T-helper 2 cell treated with Interferon-gamma antibody and Interleukin-4, amounts not matched to agents 5 μg/mL and 100 μg/mL, for 36 hours (primary cell): ENCODE data around the gene DDA1.

Experiments
- DNase-seq: peaks from one replicate; pipeline ENCODE4 v3.0.0; 2021; ENCODE audit warnings: low spot score
- H3K27ac Mint-ChIP-seq: one replicate; pipeline ENCODE4 v1.8.0; 2021; ENCODE audit warnings: mild to moderate bottlenecking, mixed read lengths
- H3K27me3 Mint-ChIP-seq: one replicate; pipeline ENCODE4 v1.8.0; 2021; ENCODE audit warnings: low read depth, mixed read lengths
- H3K36me3 Mint-ChIP-seq: one replicate; pipeline ENCODE4 v1.8.0; 2021; ENCODE audit warnings: low read depth, mixed read lengths
- H3K4me1 Mint-ChIP-seq: one replicate; pipeline ENCODE4 v1.8.0; 2021; ENCODE audit warnings: low read depth, mixed read lengths
- H3K4me3 Mint-ChIP-seq: one replicate; pipeline ENCODE4 v1.8.0; 2022; ENCODE audit warnings: mild to moderate bottlenecking, moderate library complexity, mixed read lengths
- H3K9me3 Mint-ChIP-seq: one replicate; pipeline ENCODE4 v1.8.0; 2021; ENCODE audit warnings: mixed read lengths

Gene DDA1

DNA sequence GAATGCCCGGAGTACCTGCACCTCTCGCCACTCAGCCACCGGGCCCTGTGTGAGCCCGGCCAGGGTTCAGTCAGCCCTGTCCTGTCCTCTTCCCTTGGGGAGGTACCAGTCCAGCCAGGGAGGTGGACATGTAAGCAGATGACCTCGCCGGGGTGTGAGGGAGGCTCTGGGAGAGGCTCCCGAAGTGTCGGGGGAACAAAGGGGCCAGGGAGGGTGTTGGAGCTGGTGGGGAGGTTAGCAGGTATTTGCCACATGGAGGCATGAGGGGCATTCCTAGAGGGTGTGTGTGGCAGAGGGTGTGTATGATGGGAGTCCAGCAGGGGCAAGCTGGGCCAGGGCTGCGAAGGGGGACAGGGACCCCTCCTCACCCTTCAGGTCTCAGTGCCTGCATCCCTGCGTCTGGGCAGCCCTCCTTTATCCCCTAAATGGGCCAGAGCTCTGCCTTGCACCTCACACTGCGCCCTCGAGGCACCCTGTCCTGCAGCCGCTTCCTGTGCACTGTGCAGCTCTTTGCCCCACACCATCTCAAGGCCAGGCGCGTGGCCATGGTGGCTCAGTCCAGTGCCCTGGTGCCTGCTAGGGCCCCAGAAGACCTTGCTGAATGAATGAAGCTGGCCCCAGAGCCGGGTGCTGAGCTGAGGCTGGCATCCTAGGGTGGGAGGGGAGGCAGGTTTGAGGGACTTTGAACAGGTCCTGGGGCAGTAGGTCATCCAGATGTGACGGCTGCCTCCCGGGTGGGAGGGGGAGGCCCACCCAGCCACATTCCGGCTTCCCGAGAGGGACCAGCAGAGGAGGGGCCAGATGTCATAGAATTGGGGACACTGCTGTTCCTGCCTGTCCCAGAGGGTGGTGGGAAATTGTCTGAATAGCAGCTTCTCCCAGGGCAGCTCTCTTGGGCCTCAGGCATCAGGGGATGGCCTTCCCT is 3.1 kb downstream of the DDA1 start:
- H3K36me3 Mint-ChIP-seq = peaks cover 18% of the 10 kb centered on the region
- no peak overlapping the region for H3K27ac Mint-ChIP-seq
- H3K4me1 Mint-ChIP-seq = peaks cover 23% of the 10 kb centered on the region
- H3K9me3 Mint-ChIP-seq = no peaks in the 10 kb centered on the region
- DNase-seq = no peak
- no peaks in the 10 kb centered on the region for H3K27me3 Mint-ChIP-seq
- H3K4me3 Mint-ChIP-seq = no peak overlapping the region

DNA sequence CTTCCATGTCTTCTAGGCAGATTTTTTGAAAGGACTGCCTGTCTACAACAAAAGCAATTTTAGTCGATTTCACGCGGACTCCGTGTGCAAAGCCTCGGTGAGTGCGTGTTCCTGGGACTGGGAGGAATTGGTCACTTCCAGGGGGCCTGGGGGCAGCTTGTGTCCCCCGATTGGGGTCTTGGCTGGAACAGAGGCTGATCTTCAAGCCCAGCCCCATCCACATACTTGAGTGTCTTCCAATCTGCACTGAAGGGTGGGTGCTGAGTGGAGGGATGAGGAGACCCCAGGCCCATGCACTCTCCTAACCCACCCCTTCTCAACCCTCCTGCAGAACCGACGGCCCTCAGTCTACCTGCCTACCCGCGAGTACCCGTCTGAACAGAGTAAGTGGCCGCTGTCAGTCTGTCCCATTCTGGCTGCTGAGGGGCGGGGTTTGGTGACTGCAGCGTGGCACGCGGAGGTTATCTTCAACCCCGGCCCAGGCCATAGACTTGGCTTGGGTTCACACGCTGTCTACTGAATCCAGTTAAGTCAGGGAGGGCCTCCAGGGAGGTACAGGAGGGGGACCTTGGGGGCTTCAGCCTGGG is 4.7 kb downstream of the DDA1 start:
- Mint-ChIP-seq H3K4me3 (no peak overlapping the region), H3K27ac (no peak overlapping the region), H3K4me1 (peaks cover 17% of the 10 kb centered on the region), H3K27me3 (no peaks in the 10 kb centered on the region), H3K36me3 (peaks cover 18% of the 10 kb centered on the region), H3K9me3 (no peaks in the 10 kb centered on the region)
- DNase-seq = no peak

- H3K4me1 Mint-ChIP-seq = no peaks in the 10 kb centered on the region
- H3K27ac Mint-ChIP-seq = no peak overlapping the region
- H3K27me3 Mint-ChIP-seq = no peaks in the 10 kb centered on the region
- DNase-seq = no peak
- H3K36me3 Mint-ChIP-seq = peaks cover 32% of the 10 kb centered on the region
- no peak overlapping the region for H3K4me3 Mint-ChIP-seq
- H3K9me3 Mint-ChIP-seq = no peaks in the 10 kb centered on the region
These were observed 9.6 kb downstream of the DDA1 start for GRCh38 chr19:17318966-17319365.

DNA sequence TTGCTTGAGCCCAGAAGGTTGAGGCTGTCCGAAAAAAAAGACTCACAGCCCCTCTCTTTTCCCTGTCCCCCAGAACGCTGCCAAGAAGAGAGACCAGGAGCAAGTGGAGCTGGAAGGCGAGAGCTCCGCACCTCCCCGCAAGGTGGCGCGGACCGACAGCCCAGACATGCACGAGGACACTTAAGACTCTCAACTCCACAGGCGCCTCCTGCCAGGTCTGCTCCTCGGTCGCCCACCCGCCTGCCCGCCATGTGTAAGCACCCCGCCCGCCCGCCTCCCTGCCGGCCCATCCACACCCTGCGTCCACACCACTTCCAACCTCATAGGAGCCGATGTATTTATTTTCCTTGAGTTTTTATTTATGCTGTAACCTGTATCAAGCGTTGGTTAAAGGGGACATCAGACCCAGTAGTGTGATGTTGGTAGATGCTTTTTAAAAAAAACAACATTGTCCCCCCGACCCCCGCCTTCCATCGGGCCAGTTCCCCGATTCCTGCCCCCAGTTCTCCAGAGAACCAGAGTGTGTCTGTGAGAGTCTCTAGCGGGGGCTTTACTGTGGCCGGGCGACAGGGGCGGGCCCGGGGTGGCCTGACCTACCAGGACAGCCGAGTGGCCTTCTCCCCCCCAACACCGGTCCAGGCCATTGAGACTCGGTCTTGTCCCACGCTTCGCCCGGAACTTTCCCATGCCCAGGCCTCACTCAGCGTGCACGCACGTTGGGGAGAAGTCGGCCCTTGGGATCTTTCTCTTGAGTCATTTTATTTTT is 10.3 kb downstream of the DDA1 start:
- Mint-ChIP-seq H3K4me3 (no peak overlapping the region), H3K4me1 (no peaks in the 10 kb centered on the region), H3K36me3 (peaks cover 29% of the 10 kb centered on the region), H3K27me3 (no peaks in the 10 kb centered on the region), H3K9me3 (no peaks in the 10 kb centered on the region), H3K27ac (no peak overlapping the region)
- no peak for DNase-seq

DNA sequence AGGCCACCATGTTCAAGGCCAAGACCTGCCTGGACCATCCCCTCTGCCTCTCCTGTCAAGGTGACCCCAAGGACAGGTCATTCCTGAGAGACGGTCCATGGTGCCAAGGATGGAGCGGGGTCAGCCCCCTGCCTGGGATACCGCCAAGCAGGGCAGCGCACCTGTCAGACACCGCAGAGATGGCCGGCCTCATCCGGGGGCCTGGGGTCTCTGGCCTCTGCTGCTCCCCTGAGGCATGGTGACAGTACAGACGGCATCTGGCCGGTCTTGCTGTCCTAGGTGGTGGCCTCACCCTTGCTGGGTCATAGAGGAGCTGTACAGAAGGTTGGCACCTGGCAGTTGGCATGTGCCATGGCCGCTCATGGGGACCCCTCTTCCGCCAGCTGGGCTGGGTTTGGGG is 11.1 kb downstream of the DDA1 start:
- no peaks in the 10 kb centered on the region for H3K9me3 Mint-ChIP-seq
- no peaks in the 10 kb centered on the region for H3K4me1 Mint-ChIP-seq
- no peak overlapping the region for H3K4me3 Mint-ChIP-seq
- no peaks in the 10 kb centered on the region for H3K27me3 Mint-ChIP-seq
- no peak overlapping the region for H3K27ac Mint-ChIP-seq
- peaks cover 28% of the 10 kb centered on the region for H3K36me3 Mint-ChIP-seq
- no peak for DNase-seq

- H3K4me1 Mint-ChIP-seq = no peaks in the 10 kb centered on the region
- no peak overlapping the region for H3K27ac Mint-ChIP-seq
These were observed 12.5 kb downstream of the DDA1 start for GRCh38 chr19:17321655-17322489.

DNA sequence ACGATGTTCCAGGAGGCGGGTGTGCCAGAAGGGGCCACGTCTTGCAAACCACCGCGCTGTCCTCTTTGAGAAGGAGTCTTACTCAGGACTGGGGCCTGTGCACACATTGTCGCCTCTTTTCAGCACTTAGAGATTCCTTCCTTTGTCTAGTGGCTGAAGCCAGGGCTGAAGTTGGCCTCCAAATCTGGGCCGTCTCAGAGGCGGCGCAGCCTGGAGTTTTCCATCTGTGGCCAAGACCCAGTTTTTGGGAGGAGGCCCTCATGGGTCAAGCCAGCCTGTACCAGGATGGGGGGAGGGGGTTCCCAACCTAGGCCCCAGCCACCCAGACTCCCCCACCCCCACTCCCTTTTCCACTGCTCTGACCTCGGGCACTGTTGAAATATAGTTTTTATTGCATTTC is 13.5 kb downstream of the DDA1 start:
- no peaks in the 10 kb centered on the region for H3K4me1 Mint-ChIP-seq
- no peak for DNase-seq
- H3K4me3 Mint-ChIP-seq = no peak overlapping the region
- H3K9me3 Mint-ChIP-seq = no peaks in the 10 kb centered on the region
- H3K27ac Mint-ChIP-seq = no peak overlapping the region
- H3K27me3 Mint-ChIP-seq = no peaks in the 10 kb centered on the region
- H3K36me3 Mint-ChIP-seq = peaks cover 20% of the 10 kb centered on the region

More at GRCh38 chr19:17321655-17322489, 12.5 kb downstream of the DDA1 start:
- Mint-ChIP-seq H3K36me3 (peaks cover 20% of the 10 kb centered on the region), H3K27me3 (no peaks in the 10 kb centered on the region), H3K9me3 (no peaks in the 10 kb centered on the region), H3K4me3 (no peak overlapping the region)
- DNase-seq = no peak

- H3K9me3 Mint-ChIP-seq = no peaks in the 10 kb centered on the region
- no peak overlapping the region for H3K4me3 Mint-ChIP-seq
- no peaks in the 10 kb centered on the region for H3K27me3 Mint-ChIP-seq
- H3K4me1 Mint-ChIP-seq = no peaks in the 10 kb centered on the region
- peaks cover 20% of the 10 kb centered on the region for H3K36me3 Mint-ChIP-seq
- H3K27ac Mint-ChIP-seq = no peak overlapping the region
- DNase-seq = no peak
These were observed 14.1 kb downstream of the DDA1 start for GRCh38 chr19:17323300-17323963.

GRCh38 chr19:17323964-17324332 is 14.6 kb downstream of the DDA1 start:
- H3K36me3 Mint-ChIP-seq = peaks cover 20% of the 10 kb centered on the region
- no peak for DNase-seq
- no peak overlapping the region for H3K4me3 Mint-ChIP-seq
- H3K4me1 Mint-ChIP-seq = no peaks in the 10 kb centered on the region
- H3K27ac Mint-ChIP-seq = no peak overlapping the region
- no peaks in the 10 kb centered on the region for H3K9me3 Mint-ChIP-seq
- no peaks in the 10 kb centered on the region for H3K27me3 Mint-ChIP-seq

DNA sequence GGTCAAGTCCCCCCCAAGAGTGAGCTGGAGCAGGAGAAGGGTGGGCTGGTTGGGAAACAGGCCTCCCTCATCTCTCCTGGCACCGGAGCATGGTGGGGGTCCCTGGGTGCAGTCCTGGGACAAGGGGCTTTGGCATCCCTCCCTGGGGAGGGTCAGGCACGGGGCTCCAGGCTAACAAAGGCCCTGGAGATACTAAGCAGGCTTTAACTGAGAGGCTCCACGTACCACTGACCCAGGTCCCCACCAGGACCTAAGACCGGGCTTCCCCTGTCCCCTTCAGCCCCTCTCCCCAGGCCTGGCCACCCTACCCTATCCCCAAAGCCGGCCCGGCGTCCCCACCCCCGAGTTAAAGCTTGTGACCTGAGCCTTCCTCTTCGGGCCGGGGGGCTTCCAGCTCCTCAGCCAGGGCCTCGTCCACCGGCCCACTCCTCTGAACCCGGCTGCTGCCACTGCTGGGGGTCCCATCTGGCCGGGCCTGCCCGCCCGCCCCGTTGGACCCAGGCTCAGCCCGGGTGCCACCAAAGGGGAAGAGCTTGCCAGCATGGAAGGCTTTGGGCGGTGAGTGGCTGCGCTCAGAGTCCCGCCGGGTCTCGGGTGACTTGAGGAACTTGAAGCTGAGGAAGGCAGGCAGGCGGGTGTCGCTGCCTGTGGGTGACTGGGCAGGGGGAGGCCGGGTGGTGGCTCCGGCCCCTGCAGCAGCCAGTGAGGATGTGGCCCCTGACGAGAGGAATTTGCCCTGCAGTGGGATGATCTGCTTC is 15.2 kb downstream of the DDA1 start:
- no peak for DNase-seq
- Mint-ChIP-seq H3K4me1 (no peaks in the 10 kb centered on the region), H3K27me3 (no peaks in the 10 kb centered on the region), H3K9me3 (no peaks in the 10 kb centered on the region), H3K36me3 (peaks cover 16% of the 10 kb centered on the region), H3K27ac (no peak overlapping the region), H3K4me3 (no peak overlapping the region)

DNA sequence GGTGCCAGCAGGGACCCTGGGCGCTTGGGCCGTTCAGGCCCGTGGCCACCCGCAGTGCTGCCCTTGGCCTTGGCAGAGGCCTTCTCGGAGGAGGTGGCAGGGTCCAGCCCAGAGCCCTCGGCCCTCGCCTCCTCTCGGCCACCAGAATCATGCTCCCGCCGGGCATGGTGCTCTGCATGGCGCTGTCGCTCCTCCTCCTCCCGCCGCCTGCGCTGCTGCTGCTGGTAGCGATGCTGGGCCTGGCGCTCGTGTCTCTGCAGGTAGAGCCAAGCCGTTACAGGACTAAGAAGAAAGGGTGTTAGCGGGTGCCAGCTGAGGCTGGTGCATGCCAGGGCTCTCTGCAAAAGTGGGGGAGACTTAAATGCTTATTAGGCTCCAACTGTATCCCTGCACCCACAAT is 15.8 kb downstream of the DDA1 start:
- DNase-seq = no peak
- peaks cover 14% of the 10 kb centered on the region for H3K36me3 Mint-ChIP-seq
- H3K9me3 Mint-ChIP-seq = no peaks in the 10 kb centered on the region
- H3K27me3 Mint-ChIP-seq = peaks cover 5% of the 10 kb centered on the region
- H3K4me3 Mint-ChIP-seq = no peak overlapping the region
- H3K27ac Mint-ChIP-seq = no peak overlapping the region
- H3K4me1 Mint-ChIP-seq = no peaks in the 10 kb centered on the region

DNA sequence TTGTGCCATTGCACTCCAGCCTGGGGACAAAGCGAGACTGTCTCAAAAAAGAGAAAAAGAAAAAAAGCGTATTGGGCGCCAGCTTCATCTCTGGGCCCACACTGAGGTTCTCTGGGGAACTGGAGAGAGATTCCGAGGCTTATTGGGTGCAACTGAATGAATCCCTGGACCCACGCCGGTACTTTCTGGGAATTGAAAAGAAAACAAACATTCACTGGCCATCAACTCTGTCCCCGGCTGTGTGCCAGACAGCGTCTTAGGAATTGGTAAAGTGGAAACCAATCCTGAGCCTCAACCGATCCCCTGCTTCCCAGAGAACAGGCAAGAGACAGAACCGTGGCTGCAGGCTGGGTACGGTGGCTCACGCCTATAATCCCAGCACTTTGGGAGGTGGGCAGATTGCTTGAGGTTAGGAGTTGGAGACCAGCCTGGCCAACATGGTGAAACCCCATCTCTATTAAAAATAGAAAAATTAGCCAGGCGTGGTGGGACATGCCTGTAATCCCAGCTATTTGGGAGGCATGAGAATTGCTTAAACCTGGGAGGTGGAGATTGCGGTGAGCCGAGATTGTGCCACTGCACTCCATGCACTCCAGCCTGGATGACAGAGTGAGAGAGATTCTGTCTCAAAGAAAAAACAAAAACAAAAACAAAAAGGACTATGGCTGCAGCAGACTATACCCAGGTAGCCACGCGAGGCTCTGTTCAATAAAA is 16.7 kb downstream of the DDA1 start:
- H3K4me3 Mint-ChIP-seq = no peak overlapping the region
- H3K9me3 Mint-ChIP-seq = no peaks in the 10 kb centered on the region
- H3K27me3 Mint-ChIP-seq = peaks cover 11% of the 10 kb centered on the region
- no peak for DNase-seq
- no peaks in the 10 kb centered on the region for H3K4me1 Mint-ChIP-seq
- H3K27ac Mint-ChIP-seq = no peak overlapping the region
- H3K36me3 Mint-ChIP-seq = peaks cover 18% of the 10 kb centered on the region
